ENCODE measurements around the gene DSCAML1. TPM values are rescaled to one million over a fixed set of nuclear protein-coding genes. Genes with fewer than 3 reads are reported as not detected.

DSCAML1 gene
- total RNA-seq, 1 experiment from 2014 or later = not detected

GRCh38 chr11:117690484-117691217 is 106.4 kb downstream of the DSCAML1 start:
- no peak for DNase-seq (ENCODE audit: low spot score)

- no peak for DNase-seq (ENCODE audit: low spot score)
Observed at GRCh38 chr11:117688255-117688797, 108.7 kb downstream of the DSCAML1 start.

- DNase-seq (ENCODE audit: low spot score) = no peak
Observed at GRCh38 chr11:117687776-117688175, 109.2 kb downstream of the DSCAML1 start.

GRCh38 chr11:117686711-117687110 is 110.3 kb downstream of the DSCAML1 start:
- DNase-seq (ENCODE audit: low spot score) = peak; percentile 5

GRCh38 chr11:117685566-117685965 is 111.5 kb downstream of the DSCAML1 start:
- DNase-seq (ENCODE audit: low spot score) = no peak

DNA sequence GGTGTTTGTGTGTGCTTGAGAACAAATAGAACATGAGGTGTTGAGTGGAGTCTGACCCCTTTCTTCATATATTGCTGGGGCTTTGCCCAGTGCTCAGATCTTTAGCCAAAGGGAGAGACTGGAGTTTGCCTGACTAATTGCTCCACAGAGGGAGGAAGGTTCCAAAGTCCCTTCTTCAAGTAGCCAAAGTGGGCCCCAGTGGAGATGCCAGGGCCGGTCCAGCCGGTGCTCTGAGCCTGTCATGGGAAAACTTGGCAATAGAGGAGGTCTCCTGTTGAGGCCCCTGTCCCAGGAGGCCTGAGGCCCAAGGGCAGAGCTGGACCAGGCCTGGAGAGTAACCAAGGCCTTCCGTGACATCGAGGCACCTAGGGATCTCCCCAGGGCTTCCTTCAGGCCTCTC is 112.3 kb downstream of the DSCAML1 start:
- DNase-seq (ENCODE audit: low spot score) = no peak

DNA sequence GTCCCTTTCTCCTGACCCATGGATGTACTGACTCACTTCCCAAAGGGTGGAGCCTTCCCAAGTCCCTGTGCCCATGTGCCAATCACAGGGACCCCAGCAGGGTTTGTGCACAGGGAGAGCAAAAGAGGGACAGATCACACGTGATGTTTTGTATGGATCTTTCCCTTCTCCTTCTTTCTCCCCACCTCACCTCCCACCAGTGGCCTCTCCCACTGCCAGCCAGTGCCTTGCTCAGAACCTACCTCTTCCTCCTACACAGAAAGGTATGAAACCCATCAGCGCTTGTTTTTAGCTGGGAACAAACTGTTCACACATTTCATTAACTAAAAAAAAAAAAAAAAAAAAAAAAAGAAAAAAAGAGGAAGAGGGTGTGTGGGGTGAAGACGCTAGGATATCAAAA is 112.9 kb downstream of the DSCAML1 start:
- DNase-seq (ENCODE audit: low spot score) = no peak

DNA sequence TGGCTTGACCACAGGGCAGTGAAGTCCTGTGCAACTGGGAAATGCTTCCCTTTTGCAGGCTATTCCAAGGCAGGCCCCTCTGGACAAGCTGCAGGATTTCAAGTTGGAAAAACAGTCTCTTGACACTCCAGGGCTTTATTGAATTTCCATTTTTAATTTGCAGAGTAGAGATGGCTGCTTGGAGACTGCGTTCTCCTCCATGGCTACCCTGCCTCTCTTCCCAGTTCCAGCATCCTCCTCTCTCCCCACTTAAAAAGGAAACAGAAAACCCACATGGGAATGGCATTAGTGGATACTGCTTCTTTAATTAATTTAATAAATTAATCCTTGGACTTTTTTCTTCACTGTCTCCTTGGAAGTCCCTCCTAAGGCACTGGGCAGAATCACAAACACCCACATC is 115.6 kb downstream of the DSCAML1 start:
- no peak for DNase-seq (ENCODE audit: low spot score)

GRCh38 chr11:117679461-117679860 is 117.6 kb downstream of the DSCAML1 start:
- DNase-seq (ENCODE audit: low spot score) = no peak

DNA sequence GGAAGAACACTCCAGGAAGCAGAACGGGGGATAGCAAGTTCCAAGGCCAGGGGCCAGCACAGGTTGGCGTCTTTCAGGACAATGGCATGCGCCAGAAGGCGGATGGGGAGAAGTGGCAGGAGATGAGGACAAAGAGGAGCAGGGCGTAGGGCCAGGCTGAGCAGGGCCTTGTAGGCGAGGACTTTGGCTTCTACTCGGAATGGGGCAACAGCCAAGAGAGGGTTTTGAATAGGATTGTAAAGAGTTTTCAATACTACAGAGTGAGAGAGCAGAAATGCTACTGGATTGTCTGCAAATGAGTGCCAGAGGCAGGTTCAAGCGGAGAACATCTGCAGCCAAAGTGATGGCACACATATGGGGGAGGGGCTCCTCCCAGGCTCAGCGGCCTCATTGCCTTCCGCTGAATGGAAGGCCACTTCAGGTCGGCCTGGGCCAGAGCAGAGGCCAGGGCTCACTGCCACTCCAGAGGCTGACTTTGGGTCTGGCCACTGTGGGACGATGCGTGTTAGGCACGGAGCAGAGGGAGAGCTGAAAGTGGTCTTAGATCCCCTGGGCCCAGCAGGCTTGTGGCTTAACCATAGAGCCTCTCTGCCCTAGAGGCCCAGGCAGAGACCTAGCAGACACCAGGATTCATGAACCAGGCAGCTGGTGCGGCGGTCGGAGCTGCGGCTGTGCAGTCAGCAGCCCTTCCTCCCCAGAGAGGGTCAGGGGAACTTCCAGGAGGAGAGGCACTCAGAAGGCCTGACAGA is 118.2 kb downstream of the DSCAML1 start:
- no peak for DNase-seq (ENCODE audit: low spot score)

GRCh38 chr11:117677729-117678310 is 119.2 kb downstream of the DSCAML1 start:
- DNase-seq (ENCODE audit: low spot score) = no peak

- DNase-seq (ENCODE audit: low spot score) = no peak
Observed at GRCh38 chr11:117676501-117676900, 120.5 kb downstream of the DSCAML1 start.

GRCh38 chr11:117673602-117674001 is 123.4 kb downstream of the DSCAML1 start:
- DNase-seq (ENCODE audit: low spot score) = no peak

- DNase-seq (ENCODE audit: low spot score) = no peak
Observed at GRCh38 chr11:117671370-117671769, 125.6 kb downstream of the DSCAML1 start.

GRCh38 chr11:117670924-117671323 is 126.1 kb downstream of the DSCAML1 start:
- DNase-seq (ENCODE audit: low spot score) = no peak

GRCh38 chr11:117670443-117670842 is 126.6 kb downstream of the DSCAML1 start:
- DNase-seq (ENCODE audit: low spot score) = no peak

- DNase-seq (ENCODE audit: low spot score) = no peak
Observed at GRCh38 chr11:117669616-117670015, 127.4 kb downstream of the DSCAML1 start.

GRCh38 chr11:117669062-117669461 is 128.0 kb downstream of the DSCAML1 start:
- DNase-seq (ENCODE audit: low spot score) = no peak

- DNase-seq (ENCODE audit: low spot score) = no peak
Observed at GRCh38 chr11:117668321-117668751, 128.7 kb downstream of the DSCAML1 start.

DNA sequence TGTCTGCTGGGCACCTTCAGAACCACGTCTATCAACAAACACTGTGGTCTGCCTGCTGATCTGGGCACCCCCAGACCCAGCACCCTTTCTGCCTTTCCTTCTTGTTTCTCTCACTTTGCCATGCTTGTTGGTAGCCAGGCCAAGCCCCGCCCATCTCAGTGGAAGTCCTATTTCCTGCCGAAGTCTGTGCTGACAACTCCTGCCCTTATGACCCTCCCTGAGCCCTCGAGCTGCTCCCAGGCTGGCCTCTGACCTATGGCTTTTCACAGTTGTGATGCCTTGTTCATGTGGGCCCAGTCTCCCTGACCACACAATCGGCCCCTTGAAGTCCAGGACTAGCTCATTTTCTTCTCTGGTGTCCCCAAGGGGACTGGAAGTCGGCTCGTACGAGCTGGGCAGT is 132.1 kb downstream of the DSCAML1 start:
- no peak for DNase-seq (ENCODE audit: low spot score)

GRCh38 chr11:117663821-117664220 is 133.2 kb downstream of the DSCAML1 start:
- DNase-seq (ENCODE audit: low spot score) = no peak

DNA sequence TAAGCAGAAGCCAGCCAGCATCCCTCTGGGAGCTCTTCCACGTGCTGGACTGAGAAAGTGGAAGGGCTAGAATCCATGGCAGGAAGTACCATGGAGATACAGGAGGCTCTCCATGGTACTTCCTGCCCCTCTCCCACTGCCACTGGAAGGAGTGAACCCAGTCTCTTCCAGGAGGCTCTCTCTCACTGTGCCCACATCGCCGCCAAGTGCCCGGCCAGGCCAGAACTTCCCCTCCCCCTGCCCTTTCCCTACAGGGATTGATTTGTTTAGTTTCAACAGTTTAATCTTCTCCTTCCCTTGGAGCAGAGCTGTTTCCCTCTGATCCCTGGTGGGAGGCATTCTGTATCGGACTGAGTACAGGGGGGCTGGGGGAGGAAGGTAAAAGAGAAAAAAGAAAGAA is 133.6 kb downstream of the DSCAML1 start:
- no peak for DNase-seq (ENCODE audit: low spot score)

Data from A172 (cell line).